HEK293 (cell line): ENCODE data around the gene OPN5.

Experiments
- CTCF ChIA-PET: fragments of 350-600 bp; formaldehyde crosslinking; extraction: SDS; loops from one replicate; lab custom pipeline; 2021; ENCODE audit warnings: antibody characterized with exemption; lab: Yijun Ruan, JAX
- POLR2A ChIA-PET: fragments of 300-600 bp; formaldehyde crosslinking; extraction: SDS; loops from one replicate; lab custom pipeline; 2020; ENCODE audit warnings: antibody characterized with exemption, inconsistent platforms; lab: Yijun Ruan, JAX
- H3K27ac ChIP-seq: fragments of 200-500 bp; sonication (Bioruptor generic); 2 replicates; pipeline ENCODE4 v1.5.1; 2014; ENCODE audit warnings: low read depth, low read length, control low read depth, inconsistent platforms; ENCODE audit errors: extremely low read depth
- H3K36me3 ChIP-seq, 2 experiments: fragments of 200-500 bp in 1 of 2; sonication (Bioruptor generic) in 1 of 2; 1 replicate in 1 of 2; 2 replicates in 1 of 2; pipeline ENCODE4 v1.5.1; 2014 to 2017; ENCODE audit warnings: inconsistent platforms in 2 of 2, low read length in 2 of 2; ENCODE audit not compliant: control insufficient read depth in 2 of 2, insufficient read depth in 1 of 2
- H3K4me1 ChIP-seq: fragments of 200-500 bp; sonication (Bioruptor generic); 2 replicates; pipeline ENCODE4 v1.5.1; 2014; ENCODE audit warnings: mild to moderate bottlenecking, low read length, inconsistent platforms; ENCODE audit not compliant: control insufficient read depth, insufficient read depth
- H3K4me3 ChIP-seq: 2 replicates; pipeline ENCODE4 v1.5.1; 2011; ENCODE audit warnings: low read depth, mild to moderate bottlenecking, control low read depth, low read length, moderate library complexity
- H3K9me3 ChIP-seq: fragments of 200-500 bp; sonication (Bioruptor generic); 2 replicates; pipeline ENCODE4 v1.5.1; 2014; ENCODE audit warnings: low read depth, low read length, inconsistent platforms; ENCODE audit not compliant: control insufficient read depth, insufficient read depth
- HOXA7 ChIP-seq: sonication (generic); formaldehyde crosslinking; IDR thresholded peaks from 2 replicates; pipeline ENCODE4 v1.8.1; 2022; ENCODE audit warnings: missing genetic modification reagents, borderline replicate concordance
- KLF16 ChIP-seq: fragments of 450-650 bp; formaldehyde crosslinking; IDR thresholded peaks from 2 replicates; pipeline ENCODE4 v1.5.1; 2017; ENCODE audit warnings: missing biosample characterization, missing genetic modification characterization
- MEIS1 ChIP-seq: sonication (generic); formaldehyde crosslinking; IDR thresholded peaks from 2 replicates; pipeline ENCODE4 v1.8.1; 2022; ENCODE audit warnings: missing genetic modification reagents, mild to moderate bottlenecking, borderline replicate concordance
- MZF1 ChIP-seq: fragments of 450-650 bp; formaldehyde crosslinking; IDR thresholded peaks from 2 replicates; pipeline ENCODE4 v1.5.1; 2017; ENCODE audit warnings: missing biosample characterization, missing genetic modification characterization, borderline replicate concordance
- SALL2 ChIP-seq: fragments of 450-650 bp; formaldehyde crosslinking; IDR thresholded peaks from 2 replicates; pipeline ENCODE4 v1.5.0; 2017; ENCODE audit warnings: missing biosample characterization, mild to moderate bottlenecking, missing genetic modification characterization, borderline replicate concordance
- SCRT2 ChIP-seq: fragments of 450-650 bp; formaldehyde crosslinking; IDR thresholded peaks from 2 replicates; pipeline ENCODE4 v1.5.1; 2016; ENCODE audit warnings: missing biosample characterization, missing genetic modification characterization
- SP3 ChIP-seq: fragments of 450-650 bp; formaldehyde crosslinking; IDR thresholded peaks from 2 replicates; pipeline ENCODE4 v1.5.1; 2016; ENCODE audit warnings: missing biosample characterization, missing genetic modification characterization
- SP7 ChIP-seq: fragments of 450-650 bp; formaldehyde crosslinking; IDR thresholded peaks from 2 replicates; pipeline ENCODE4 v1.5.1; 2016; ENCODE audit warnings: missing biosample characterization, missing genetic modification characterization
- ZNF184 ChIP-seq: fragments of 450-650 bp; IDR thresholded peaks from 2 replicates; pipeline ENCODE4 v1.5.1; 2018; ENCODE audit warnings: missing biosample characterization, mild to moderate bottlenecking, missing genetic modification characterization
- ZNF2 ChIP-seq: fragments of 450-650 bp; formaldehyde crosslinking; IDR thresholded peaks from 2 replicates; pipeline ENCODE4 v1.5.1; 2016; ENCODE audit warnings: missing biosample characterization, missing genetic modification characterization
- ZNF302 ChIP-seq: fragments of 450-650 bp; formaldehyde crosslinking; IDR thresholded peaks from 2 replicates; pipeline ENCODE4 v1.5.1; 2016; ENCODE audit warnings: missing biosample characterization, missing genetic modification characterization, low read depth
- ZNF335 ChIP-seq: fragments of 450-650 bp; formaldehyde crosslinking; conservative IDR thresholded peaks from 2 replicates; pipeline ENCODE4 v1.5.1; 2016; ENCODE audit warnings: missing biosample characterization, missing genetic modification characterization
- ZNF391 ChIP-seq: fragments of 450-650 bp; formaldehyde crosslinking; IDR thresholded peaks from 2 replicates; pipeline ENCODE4 v1.5.1; 2016; ENCODE audit warnings: low read depth, missing biosample characterization, missing genetic modification characterization, borderline replicate concordance
- ZNF404 ChIP-seq: fragments of 450-650 bp; formaldehyde crosslinking; IDR thresholded peaks from 2 replicates; pipeline ENCODE4 v1.5.1; 2017; ENCODE audit warnings: missing biosample characterization, missing genetic modification characterization
- ZNF433 ChIP-seq: fragments of 450-650 bp; formaldehyde crosslinking; IDR thresholded peaks from 2 replicates; pipeline ENCODE4 v1.5.1; 2016; ENCODE audit warnings: missing biosample characterization, missing genetic modification characterization, low read depth
- ZNF48 ChIP-seq: fragments of 450-650 bp; formaldehyde crosslinking; IDR thresholded peaks from 2 replicates; pipeline ENCODE4 v1.5.1; 2016; ENCODE audit warnings: missing biosample characterization, missing genetic modification characterization
- ZNF521 ChIP-seq: fragments of 450-650 bp; formaldehyde crosslinking; IDR thresholded peaks from 2 replicates; pipeline ENCODE4 v1.5.1; 2017; ENCODE audit warnings: missing biosample characterization, mild to moderate bottlenecking, missing genetic modification characterization
- ZNF610 ChIP-seq: fragments of 450-650 bp; formaldehyde crosslinking; IDR thresholded peaks from 2 replicates; pipeline ENCODE4 v1.5.1; 2016; ENCODE audit warnings: missing biosample characterization, missing genetic modification characterization, borderline replicate concordance
- ZNF747 ChIP-seq: fragments of 450-650 bp; formaldehyde crosslinking; IDR thresholded peaks from 2 replicates; pipeline ENCODE4 v1.5.1; 2016; ENCODE audit warnings: missing biosample characterization, missing genetic modification characterization
- TF ChIP-seq, protein P1 (sequence below): sonication (generic); formaldehyde crosslinking; IDR thresholded peaks from 2 replicates; pipeline ENCODE4 v1.8.1; 2022; ENCODE audit warnings: mild to moderate bottlenecking, moderate library complexity, missing genetic modification reagents
- TF ChIP-seq, protein P2 (sequence below): fragments of 450-650 bp; formaldehyde crosslinking; IDR thresholded peaks from 2 replicates; pipeline ENCODE4 v1.5.1; 2016; ENCODE audit warnings: missing biosample characterization, missing genetic modification characterization
- TF ChIP-seq, protein P3 (sequence below): fragments of 450-650 bp; IDR thresholded peaks from 2 replicates; pipeline ENCODE4 v1.5.1; 2018; ENCODE audit warnings: missing biosample characterization, missing genetic modification characterization
- TF ChIP-seq, protein P4 (sequence below): fragments of 450-650 bp; formaldehyde crosslinking; IDR thresholded peaks from 2 replicates; pipeline ENCODE4 v1.5.1; 2016; ENCODE audit warnings: missing biosample characterization, missing genetic modification characterization
- TF ChIP-seq, protein P5 (sequence below): fragments of 450-650 bp; formaldehyde crosslinking; IDR thresholded peaks from 2 replicates; pipeline ENCODE4 v1.5.1; 2016; ENCODE audit warnings: missing biosample characterization, missing genetic modification characterization
- TF ChIP-seq, protein P6 (sequence below): fragments of 450-650 bp; formaldehyde crosslinking; IDR thresholded peaks from 2 replicates; pipeline ENCODE4 v1.5.1; 2016; ENCODE audit warnings: missing biosample characterization, missing genetic modification characterization
- TF ChIP-seq, protein P7 (sequence below): fragments of 450-650 bp; formaldehyde crosslinking; IDR thresholded peaks from 2 replicates; pipeline ENCODE4 v1.5.1; 2016; ENCODE audit warnings: missing biosample characterization, missing genetic modification characterization
- TF ChIP-seq, protein P8 (sequence below): fragments of 450-650 bp; formaldehyde crosslinking; IDR thresholded peaks from 2 replicates; pipeline ENCODE4 v1.5.1; 2016; ENCODE audit warnings: missing biosample characterization, missing genetic modification characterization

The OPN5 gene

DNA sequence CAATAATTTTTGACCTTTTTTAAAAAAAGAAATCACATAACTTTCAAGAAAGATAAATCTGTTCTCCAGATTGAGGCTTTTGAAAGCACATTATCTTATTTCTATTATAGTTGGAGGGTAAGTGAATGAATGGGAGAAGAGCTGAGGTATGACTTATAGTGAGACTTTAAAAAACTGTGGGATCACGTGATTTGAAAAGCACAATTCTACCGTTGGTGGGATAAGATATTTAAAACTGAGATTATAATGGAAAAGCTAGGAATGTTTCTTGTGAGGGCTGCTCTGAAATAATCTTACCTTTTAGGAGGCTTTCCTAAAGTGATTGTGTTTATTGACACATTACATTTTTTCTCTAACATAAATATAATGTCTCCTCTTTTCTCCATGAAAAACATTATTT is 9.5 kb upstream of the OPN5 start:
- no peak overlapping the region for H3K4me3 ChIP-seq
- no peak for TF ChIP-seq ZNF302 (tag by site-specific recombination)
- TF ChIP-seq, protein P1, sequence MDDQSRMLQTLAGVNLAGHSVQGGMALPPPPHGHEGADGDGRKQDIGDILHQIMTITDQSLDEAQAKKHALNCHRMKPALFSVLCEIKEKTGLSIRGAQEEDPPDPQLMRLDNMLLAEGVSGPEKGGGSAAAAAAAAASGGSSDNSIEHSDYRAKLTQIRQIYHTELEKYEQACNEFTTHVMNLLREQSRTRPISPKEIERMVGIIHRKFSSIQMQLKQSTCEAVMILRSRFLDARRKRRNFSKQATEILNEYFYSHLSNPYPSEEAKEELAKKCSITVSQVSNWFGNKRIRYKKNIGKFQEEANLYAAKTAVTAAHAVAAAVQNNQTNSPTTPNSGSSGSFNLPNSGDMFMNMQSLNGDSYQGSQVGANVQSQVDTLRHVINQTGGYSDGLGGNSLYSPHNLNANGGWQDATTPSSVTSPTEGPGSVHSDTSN (CRISPR knock-in tag), result no peak
- no peak for TF ChIP-seq SALL2 (tag by site-specific recombination)
- TF ChIP-seq ZNF335 (tag by site-specific recombination), result no peak
- TF ChIP-seq ZNF747 (tag by site-specific recombination), result no peak
- no peak for TF ChIP-seq SP7 (tag by site-specific recombination)
- no peak for TF ChIP-seq ZNF184 (tag by site-specific recombination)
- no peak for TF ChIP-seq KLF16 (tag by site-specific recombination)
- no peak for TF ChIP-seq ZNF2 (tag by site-specific recombination)
- TF ChIP-seq ZNF48 (tag by site-specific recombination), result no peak
- no peak for TF ChIP-seq ZNF521
- TF ChIP-seq SCRT2 (tag by site-specific recombination), result no peak
- TF ChIP-seq, protein P2, sequence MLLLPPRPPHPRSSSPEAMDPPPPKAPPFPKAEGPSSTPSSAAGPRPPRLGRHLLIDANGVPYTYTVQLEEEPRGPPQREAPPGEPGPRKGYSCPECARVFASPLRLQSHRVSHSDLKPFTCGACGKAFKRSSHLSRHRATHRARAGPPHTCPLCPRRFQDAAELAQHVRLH, result no peak
- TF ChIP-seq, protein P3, sequence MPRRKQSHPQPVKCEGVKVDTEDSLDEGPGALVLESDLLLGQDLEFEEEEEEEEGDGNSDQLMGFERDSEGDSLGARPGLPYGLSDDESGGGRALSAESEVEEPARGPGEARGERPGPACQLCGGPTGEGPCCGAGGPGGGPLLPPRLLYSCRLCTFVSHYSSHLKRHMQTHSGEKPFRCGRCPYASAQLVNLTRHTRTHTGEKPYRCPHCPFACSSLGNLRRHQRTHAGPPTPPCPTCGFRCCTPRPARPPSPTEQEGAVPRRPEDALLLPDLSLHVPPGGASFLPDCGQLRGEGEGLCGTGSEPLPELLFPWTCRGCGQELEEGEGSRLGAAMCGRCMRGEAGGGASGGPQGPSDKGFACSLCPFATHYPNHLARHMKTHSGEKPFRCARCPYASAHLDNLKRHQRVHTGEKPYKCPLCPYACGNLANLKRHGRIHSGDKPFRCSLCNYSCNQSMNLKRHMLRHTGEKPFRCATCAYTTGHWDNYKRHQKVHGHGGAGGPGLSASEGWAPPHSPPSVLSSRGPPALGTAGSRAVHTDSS (tag by site-specific recombination), result no peak
- TF ChIP-seq, protein P4, sequence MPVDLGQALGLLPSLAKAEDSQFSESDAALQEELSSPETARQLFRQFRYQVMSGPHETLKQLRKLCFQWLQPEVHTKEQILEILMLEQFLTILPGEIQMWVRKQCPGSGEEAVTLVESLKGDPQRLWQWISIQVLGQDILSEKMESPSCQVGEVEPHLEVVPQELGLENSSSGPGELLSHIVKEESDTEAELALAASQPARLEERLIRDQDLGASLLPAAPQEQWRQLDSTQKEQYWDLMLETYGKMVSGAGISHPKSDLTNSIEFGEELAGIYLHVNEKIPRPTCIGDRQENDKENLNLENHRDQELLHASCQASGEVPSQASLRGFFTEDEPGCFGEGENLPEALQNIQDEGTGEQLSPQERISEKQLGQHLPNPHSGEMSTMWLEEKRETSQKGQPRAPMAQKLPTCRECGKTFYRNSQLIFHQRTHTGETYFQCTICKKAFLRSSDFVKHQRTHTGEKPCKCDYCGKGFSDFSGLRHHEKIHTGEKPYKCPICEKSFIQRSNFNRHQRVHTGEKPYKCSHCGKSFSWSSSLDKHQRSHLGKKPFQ (tag by site-specific recombination), result no peak
- no peak for TF ChIP-seq ZNF433 (tag by site-specific recombination)
- TF ChIP-seq ZNF391 (tag by site-specific recombination), result no peak
- TF ChIP-seq, protein P5, sequence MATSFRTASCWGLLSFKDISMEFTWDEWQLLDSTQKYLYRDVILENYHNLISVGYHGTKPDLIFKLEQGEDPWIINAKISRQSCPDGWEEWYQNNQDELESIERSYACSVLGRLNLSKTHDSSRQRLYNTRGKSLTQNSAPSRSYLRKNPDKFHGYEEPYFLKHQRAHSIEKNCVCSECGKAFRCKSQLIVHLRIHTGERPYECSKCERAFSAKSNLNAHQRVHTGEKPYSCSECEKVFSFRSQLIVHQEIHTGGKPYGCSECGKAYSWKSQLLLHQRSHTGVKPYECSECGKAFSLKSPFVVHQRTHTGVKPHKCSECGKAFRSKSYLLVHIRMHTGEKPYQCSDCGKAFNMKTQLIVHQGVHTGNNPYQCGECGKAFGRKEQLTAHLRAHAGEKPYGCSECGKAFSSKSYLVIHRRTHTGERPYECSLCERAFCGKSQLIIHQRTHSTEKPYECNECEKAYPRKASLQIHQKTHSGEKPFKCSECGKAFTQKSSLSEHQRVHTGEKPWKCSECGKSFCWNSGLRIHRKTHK, result no peak
- no peaks in the 10 kb centered on the region for H3K36me3 ChIP-seq
- CTCF ChIA-PET, result interaction anchor here (0.7 to 1.6 kb wide), 3 partner anchors 8 to 180 kb away, joined by 3 to 7 read pairs (median 4); partner anchors contain the start of gene OPN5
- no peak overlapping the region for H3K27ac ChIP-seq
- no peaks in the 10 kb centered on the region for H3K9me3 ChIP-seq
- POLR2A ChIA-PET, result no interaction called here
- no peaks in the 10 kb centered on the region for H3K4me1 ChIP-seq

DNA sequence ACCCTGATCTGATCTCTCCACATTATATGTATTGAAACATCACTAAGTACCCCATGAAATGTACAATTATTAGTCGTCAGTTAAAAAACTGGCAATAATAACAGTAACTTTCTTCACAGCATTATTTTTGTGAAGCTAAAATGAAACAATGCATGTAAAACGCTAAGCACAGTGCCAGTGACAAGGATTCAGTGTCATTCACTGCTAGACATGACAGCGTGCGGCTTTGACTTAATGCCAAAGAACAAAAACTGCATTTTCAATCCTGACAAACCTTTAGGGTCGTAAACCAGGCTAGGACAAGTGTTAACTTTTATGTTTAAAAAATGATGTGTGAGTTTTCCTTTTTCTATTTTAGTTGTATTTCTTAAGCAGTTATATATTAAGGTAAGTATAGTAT is 8.8 kb upstream of the OPN5 start:
- Histone ChIP-seq H3K9me3 (no peaks in the 10 kb centered on the region), H3K4me1 (no peaks in the 10 kb centered on the region), H3K27ac (no peak overlapping the region), H3K36me3 (no peaks in the 10 kb centered on the region), H3K4me3 (no peak overlapping the region)
- TF ChIP-seq, protein P6, sequence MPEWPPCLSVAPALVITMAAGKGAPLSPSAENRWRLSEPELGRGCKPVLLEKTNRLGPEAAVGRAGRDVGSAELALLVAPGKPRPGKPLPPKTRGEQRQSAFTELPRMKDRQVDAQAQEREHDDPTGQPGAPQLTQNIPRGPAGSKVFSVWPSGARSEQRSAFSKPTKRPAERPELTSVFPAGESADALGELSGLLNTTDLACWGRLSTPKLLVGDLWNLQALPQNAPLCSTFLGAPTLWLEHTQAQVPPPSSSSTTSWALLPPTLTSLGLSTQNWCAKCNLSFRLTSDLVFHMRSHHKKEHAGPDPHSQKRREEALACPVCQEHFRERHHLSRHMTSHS (tag by site-specific recombination), result no peak
- TF ChIP-seq ZNF404 (tag by site-specific recombination) (no peak), MEIS1 (CRISPR knock-in tag) (no peak), SP3 (tag by site-specific recombination) (no peak), HOXA7 (CRISPR knock-in tag) (no peak), ZNF610 (tag by site-specific recombination) (no peak), MZF1 (no peak)
- TF ChIP-seq, protein P7, sequence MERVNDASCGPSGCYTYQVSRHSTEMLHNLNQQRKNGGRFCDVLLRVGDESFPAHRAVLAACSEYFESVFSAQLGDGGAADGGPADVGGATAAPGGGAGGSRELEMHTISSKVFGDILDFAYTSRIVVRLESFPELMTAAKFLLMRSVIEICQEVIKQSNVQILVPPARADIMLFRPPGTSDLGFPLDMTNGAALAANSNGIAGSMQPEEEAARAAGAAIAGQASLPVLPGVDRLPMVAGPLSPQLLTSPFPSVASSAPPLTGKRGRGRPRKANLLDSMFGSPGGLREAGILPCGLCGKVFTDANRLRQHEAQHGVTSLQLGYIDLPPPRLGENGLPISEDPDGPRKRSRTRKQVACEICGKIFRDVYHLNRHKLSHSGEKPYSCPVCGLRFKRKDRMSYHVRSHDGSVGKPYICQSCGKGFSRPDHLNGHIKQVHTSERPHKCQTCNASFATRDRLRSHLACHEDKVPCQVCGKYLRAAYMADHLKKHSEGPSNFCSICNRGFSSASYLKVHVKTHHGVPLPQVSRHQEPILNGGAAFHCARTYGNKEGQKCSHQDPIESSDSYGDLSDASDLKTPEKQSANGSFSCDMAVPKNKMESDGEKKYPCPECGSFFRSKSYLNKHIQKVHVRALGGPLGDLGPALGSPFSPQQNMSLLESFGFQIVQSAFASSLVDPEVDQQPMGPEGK (tag by site-specific recombination), result no peak
- TF ChIP-seq, protein P8, sequence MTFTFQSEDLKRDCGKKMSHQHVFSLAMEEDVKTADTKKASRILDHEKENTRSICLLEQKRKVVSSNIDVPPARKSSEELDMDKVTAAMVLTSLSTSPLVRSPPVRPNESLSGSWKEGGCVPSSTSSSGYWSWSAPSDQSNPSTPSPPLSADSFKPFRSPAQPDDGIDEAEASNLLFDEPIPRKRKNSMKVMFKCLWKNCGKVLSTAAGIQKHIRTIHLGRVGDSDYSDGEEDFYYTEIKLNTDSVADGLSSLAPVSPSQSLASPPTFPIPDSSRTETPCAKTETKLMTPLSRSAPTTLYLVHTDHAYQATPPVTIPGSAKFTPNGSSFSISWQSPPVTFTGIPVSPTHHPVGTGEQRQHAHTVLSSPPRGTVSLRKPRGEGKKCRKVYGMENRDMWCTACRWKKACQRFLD (tag by site-specific recombination), result no peak
- POLR2A ChIA-PET, result no interaction called here
- CTCF ChIA-PET, result interaction anchor here (0.7 to 1.6 kb wide), 5 partner anchors 7 to 358 kb away, joined by 3 to 7 read pairs (median 4); partner anchors contain the start of gene OPN5
